ENCODE data around the gene CCDC141. TPM values are rescaled to one million over a fixed set of nuclear protein-coding genes. Genes with fewer than 3 reads are reported as not detected.

CCDC141 gene
- total and polyA plus RNA-seq, 2 experiments from 2014 or later = 11.7 to 13.4 TPM

DNA sequence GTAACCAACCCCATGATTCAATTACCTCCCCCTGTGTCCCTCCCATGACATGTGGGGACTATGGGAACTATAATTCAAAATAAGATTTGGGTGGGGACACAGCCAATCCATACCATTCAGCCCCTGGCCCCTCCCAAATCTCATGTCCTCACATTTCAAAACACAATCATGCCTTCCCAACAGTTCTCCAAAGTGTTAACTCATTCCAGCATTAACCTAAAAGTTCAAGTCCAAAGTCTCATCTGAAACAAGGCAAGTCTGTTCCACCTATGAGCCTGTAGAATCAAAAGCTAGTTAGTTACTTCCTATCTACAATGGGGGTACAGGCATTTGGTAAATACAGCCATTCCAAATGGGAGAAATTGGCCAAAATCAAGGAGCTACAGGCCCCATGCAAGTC, 32.0 kb upstream of the CCDC141 start:
- Histone ChIP-seq H3K36me3 (ENCODE audit: insufficient read depth) (no peaks in the 10 kb centered on the region; the same call in 1 of the 2 replicates), H3K27me3 (ENCODE audit: insufficient read depth) (no peaks in the 10 kb centered on the region), H2AFZ (no peak overlapping the region), H3K4me3 (no peak overlapping the region), H3K4me2 (no peak overlapping the region), H3K9me2 (ENCODE audit: insufficient read depth) (peaks cover 7% of the 10 kb centered on the region; the same call in 1 of the 2 replicates), H3K79me2 (replicated peaks; ENCODE audit: insufficient read depth) (no peaks in the 10 kb centered on the region), H4K20me1 (replicated peaks; ENCODE audit: insufficient read depth) (no peaks in the 10 kb centered on the region), H3K4me1 (ENCODE audit: insufficient read depth) (no peaks in the 10 kb centered on the region), H3F3A (replicated peaks; ENCODE audit: low read depth) (no peaks in the 10 kb centered on the region), H3K27ac (ENCODE audit: low read depth) (no peak overlapping the region)
- Mint-ChIP-seq H3K36me3 (ENCODE audit: low read depth) (0 out of 3 replicates have a peak, but pooled peaks cover 6% of the 10 kb centered on the region), H3K4me3 (no peak overlapping the region), H3K27me3 (ENCODE audit: insufficient read depth, low read depth, poor library complexity) (peaks cover 2% of the 10 kb centered on the region), H3K4me1 (no peaks in the 10 kb centered on the region), H3K9me3 (peaks cover 21% of the 10 kb centered on the region), H3K27ac (no peak overlapping the region)
- ATAC-seq = no peak
- DNase-seq (ENCODE audit: low spot score) = no peak
- TF ChIP-seq, protein P1, sequence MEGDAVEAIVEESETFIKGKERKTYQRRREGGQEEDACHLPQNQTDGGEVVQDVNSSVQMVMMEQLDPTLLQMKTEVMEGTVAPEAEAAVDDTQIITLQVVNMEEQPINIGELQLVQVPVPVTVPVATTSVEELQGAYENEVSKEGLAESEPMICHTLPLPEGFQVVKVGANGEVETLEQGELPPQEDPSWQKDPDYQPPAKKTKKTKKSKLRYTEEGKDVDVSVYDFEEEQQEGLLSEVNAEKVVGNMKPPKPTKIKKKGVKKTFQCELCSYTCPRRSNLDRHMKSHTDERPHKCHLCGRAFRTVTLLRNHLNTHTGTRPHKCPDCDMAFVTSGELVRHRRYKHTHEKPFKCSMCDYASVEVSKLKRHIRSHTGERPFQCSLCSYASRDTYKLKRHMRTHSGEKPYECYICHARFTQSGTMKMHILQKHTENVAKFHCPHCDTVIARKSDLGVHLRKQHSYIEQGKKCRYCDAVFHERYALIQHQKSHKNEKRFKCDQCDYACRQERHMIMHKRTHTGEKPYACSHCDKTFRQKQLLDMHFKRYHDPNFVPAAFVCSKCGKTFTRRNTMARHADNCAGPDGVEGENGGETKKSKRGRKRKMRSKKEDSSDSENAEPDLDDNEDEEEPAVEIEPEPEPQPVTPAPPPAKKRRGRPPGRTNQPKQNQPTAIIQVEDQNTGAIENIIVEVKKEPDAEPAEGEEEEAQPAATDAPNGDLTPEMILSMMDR (conservative IDR thresholded peaks at IDR 0.05; ENCODE audit: low read depth in 2 of 2) = no peak
- TF ChIP-seq CREB1 (CRISPR knock-in tag; IDR thresholded peaks at IDR 0.05; ENCODE audit: low read depth) (no peak), STAT1 (IDR thresholded peaks at IDR 0.05; ENCODE audit: unreplicated experiment) (no peak), NANOG (IDR thresholded peaks at IDR 0.05; ENCODE audit: borderline replicate concordance) (no peak), POLR2AphosphoS5 (IDR thresholded peaks at IDR 0.05; ENCODE audit: low read depth) (no peak), EZH2 (IDR thresholded peaks at IDR 0.05; ENCODE audit: low read depth, unreplicated experiment) (no peak), ZNF114 (CRISPR knock-in tag; IDR thresholded peaks at IDR 0.05) (no peak), ZNF331 (CRISPR knock-in tag; IDR thresholded peaks at IDR 0.05; ENCODE audit: low read depth) (no peak), JUNB (IDR thresholded peaks at IDR 0.05; ENCODE audit: unreplicated experiment) (no peak), EZH2phosphoT487 (IDR thresholded peaks at IDR 0.05; ENCODE audit: unreplicated experiment) (no peak)
- TF ChIP-seq, protein P2, sequence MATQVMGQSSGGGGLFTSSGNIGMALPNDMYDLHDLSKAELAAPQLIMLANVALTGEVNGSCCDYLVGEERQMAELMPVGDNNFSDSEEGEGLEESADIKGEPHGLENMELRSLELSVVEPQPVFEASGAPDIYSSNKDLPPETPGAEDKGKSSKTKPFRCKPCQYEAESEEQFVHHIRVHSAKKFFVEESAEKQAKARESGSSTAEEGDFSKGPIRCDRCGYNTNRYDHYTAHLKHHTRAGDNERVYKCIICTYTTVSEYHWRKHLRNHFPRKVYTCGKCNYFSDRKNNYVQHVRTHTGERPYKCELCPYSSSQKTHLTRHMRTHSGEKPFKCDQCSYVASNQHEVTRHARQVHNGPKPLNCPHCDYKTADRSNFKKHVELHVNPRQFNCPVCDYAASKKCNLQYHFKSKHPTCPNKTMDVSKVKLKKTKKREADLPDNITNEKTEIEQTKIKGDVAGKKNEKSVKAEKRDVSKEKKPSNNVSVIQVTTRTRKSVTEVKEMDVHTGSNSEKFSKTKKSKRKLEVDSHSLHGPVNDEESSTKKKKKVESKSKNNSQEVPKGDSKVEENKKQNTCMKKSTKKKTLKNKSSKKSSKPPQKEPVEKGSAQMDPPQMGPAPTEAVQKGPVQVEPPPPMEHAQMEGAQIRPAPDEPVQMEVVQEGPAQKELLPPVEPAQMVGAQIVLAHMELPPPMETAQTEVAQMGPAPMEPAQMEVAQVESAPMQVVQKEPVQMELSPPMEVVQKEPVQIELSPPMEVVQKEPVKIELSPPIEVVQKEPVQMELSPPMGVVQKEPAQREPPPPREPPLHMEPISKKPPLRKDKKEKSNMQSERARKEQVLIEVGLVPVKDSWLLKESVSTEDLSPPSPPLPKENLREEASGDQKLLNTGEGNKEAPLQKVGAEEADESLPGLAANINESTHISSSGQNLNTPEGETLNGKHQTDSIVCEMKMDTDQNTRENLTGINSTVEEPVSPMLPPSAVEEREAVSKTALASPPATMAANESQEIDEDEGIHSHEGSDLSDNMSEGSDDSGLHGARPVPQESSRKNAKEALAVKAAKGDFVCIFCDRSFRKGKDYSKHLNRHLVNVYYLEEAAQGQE (IDR thresholded peaks at IDR 0.05; ENCODE audit: unreplicated experiment) = no peak
- TF ChIP-seq, protein P3, sequence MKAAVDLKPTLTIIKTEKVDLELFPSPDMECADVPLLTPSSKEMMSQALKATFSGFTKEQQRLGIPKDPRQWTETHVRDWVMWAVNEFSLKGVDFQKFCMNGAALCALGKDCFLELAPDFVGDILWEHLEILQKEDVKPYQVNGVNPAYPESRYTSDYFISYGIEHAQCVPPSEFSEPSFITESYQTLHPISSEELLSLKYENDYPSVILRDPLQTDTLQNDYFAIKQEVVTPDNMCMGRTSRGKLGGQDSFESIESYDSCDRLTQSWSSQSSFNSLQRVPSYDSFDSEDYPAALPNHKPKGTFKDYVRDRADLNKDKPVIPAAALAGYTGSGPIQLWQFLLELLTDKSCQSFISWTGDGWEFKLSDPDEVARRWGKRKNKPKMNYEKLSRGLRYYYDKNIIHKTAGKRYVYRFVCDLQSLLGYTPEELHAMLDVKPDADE (IDR thresholded peaks at IDR 0.05) = no peak
- TF ChIP-seq, protein P4, sequence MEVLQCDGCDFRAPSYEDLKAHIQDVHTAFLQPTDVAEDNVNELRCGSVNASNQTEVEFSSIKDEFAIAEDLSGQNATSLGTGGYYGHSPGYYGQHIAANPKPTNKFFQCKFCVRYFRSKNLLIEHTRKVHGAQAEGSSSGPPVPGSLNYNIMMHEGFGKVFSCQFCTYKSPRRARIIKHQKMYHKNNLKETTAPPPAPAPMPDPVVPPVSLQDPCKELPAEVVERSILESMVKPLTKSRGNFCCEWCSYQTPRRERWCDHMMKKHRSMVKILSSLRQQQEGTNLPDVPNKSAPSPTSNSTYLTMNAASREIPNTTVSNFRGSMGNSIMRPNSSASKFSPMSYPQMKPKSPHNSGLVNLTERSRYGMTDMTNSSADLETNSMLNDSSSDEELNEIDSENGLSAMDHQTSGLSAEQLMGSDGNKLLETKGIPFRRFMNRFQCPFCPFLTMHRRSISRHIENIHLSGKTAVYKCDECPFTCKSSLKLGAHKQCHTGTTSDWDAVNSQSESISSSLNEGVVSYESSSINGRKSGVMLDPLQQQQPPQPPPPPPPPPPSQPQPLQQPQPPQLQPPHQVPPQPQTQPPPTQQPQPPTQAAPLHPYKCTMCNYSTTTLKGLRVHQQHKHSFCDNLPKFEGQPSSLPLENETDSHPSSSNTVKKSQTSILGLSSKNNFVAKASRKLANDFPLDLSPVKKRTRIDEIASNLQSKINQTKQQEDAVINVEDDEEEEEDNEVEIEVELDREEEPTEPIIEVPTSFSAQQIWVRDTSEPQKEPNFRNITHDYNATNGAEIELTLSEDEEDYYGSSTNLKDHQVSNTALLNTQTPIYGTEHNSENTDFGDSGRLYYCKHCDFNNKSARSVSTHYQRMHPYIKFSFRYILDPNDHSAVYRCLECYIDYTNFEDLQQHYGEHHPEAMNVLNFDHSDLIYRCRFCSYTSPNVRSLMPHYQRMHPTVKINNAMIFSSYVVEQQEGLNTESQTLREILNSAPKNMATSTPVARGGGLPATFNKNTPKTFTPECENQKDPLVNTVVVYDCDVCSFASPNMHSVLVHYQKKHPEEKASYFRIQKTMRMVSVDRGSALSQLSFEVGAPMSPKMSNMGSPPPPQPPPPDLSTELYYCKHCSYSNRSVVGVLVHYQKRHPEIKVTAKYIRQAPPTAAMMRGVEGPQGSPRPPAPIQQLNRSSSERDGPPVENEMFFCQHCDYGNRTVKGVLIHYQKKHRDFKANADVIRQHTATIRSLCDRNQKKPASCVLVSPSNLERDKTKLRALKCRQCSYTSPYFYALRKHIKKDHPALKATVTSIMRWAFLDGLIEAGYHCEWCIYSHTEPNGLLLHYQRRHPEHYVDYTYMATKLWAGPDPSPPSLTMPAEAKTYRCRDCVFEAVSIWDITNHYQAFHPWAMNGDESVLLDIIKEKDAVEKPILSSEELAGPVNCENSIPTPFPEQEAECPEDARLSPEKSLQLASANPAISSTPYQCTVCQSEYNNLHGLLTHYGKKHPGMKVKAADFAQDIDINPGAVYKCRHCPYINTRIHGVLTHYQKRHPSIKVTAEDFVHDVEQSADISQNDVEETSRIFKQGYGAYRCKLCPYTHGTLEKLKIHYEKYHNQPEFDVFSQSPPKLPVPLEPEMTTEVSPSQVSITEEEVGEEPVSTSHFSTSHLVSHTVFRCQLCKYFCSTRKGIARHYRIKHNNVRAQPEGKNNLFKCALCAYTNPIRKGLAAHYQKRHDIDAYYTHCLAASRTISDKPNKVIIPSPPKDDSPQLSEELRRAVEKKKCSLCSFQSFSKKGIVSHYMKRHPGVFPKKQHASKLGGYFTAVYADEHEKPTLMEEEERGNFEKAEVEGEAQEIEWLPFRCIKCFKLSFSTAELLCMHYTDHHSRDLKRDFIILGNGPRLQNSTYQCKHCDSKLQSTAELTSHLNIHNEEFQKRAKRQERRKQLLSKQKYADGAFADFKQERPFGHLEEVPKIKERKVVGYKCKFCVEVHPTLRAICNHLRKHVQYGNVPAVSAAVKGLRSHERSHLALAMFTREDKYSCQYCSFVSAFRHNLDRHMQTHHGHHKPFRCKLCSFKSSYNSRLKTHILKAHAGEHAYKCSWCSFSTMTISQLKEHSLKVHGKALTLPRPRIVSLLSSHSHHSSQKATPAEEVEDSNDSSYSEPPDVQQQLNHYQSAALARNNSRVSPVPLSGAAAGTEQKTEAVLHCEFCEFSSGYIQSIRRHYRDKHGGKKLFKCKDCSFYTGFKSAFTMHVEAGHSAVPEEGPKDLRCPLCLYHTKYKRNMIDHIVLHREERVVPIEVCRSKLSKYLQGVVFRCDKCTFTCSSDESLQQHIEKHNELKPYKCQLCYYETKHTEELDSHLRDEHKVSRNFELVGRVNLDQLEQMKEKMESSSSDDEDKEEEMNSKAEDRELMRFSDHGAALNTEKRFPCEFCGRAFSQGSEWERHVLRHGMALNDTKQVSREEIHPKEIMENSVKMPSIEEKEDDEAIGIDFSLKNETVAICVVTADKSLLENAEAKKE (CRISPR knock-in tag; IDR thresholded peaks at IDR 0.05) = no peak

All from GM23338 (cell line).